Epidermal melanocyte (primary cell): ENCODE results near the gene CSF2.

Experiments used
- DNase-seq: peaks from one replicate; pipeline ENCODE4 v3.0.0; 2011; ENCODE audit warnings: low spot score; ENCODE audit not compliant: insufficient read length

Gene CSF2

DNA sequence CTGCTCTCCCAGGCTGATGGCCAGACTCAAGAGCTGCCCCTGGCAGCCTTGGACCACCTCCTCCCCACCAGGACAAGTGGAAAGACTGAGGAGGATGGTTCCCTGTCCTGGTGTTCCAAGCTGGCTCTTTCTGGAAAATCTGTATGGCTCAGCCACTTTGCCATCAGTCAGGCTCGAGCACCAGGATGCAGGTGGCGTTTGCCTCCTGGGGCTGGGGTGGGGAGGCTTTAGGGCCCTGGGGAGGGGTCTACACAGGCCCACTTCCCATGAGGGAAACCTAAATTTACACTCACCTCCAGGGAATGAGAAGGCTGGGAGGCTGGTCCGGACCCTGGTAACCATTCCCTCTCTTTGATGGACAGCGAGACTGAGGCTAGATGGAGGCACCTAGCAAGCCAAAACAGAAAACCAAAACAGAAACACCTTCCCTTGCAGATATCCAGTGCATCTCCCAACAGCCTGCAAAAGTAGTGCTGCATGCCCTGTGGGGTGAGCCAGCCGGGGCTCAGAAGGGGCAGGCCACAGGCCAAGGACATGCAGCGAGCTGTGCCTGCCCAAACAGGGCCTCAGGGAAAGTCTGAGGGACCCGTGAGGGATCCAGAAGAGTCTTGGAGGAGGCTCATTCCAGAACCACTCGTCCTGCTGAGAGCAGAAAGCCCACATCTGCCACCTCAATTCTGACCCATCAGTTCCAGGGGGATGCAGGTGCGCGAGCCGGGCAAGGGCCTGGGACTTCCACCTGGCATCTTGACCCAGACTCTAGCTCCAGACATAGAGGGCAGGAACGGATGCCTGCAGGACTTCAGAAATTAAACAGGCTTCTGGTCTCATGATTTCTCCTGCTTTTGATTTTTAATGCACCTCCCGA lies 5.4 kb upstream of the CSF2 start:
- DNase-seq: no peak

DNA sequence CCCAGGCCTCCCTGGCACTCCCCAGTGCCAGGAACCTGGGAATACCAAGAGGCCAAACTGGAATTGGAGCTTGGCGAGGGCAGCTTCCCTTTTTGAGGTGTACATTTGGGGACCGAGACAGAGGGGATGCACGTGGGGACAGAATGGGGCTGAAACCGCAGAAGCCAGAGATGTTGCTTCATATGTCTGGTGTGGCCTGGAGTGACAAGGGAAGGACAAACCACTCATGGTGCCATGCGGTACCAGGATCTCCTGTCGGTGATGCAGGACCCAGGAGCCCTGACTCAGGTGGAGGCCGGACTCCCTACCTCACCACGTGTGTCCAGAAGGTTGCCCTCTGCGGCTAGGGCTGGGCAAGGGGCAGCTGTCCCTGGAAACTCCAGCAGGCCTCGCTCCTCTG lies 4.0 kb upstream of the CSF2 start:
- DNase-seq: no peak

DNA sequence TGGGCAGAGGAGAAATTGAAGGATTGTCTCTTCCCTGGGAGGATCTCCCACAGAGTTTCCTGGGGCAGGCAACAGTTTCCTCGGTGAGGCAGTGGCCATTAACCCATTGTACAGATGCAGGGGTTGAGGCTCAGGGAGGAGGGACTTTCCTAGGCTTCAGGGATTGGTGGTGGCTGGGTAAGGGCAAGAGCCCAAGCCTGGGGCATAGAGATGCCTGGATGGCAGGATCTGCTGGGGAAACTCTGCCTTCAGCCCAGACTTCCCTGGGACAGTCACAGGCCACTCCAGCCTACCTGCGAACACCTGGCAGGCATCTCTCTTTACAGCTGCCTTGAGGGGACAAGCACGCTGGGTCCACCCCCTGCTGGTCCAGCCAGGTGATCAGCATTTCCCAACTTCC lies 3.6 kb upstream of the CSF2 start:
- no peak for DNase-seq

DNA sequence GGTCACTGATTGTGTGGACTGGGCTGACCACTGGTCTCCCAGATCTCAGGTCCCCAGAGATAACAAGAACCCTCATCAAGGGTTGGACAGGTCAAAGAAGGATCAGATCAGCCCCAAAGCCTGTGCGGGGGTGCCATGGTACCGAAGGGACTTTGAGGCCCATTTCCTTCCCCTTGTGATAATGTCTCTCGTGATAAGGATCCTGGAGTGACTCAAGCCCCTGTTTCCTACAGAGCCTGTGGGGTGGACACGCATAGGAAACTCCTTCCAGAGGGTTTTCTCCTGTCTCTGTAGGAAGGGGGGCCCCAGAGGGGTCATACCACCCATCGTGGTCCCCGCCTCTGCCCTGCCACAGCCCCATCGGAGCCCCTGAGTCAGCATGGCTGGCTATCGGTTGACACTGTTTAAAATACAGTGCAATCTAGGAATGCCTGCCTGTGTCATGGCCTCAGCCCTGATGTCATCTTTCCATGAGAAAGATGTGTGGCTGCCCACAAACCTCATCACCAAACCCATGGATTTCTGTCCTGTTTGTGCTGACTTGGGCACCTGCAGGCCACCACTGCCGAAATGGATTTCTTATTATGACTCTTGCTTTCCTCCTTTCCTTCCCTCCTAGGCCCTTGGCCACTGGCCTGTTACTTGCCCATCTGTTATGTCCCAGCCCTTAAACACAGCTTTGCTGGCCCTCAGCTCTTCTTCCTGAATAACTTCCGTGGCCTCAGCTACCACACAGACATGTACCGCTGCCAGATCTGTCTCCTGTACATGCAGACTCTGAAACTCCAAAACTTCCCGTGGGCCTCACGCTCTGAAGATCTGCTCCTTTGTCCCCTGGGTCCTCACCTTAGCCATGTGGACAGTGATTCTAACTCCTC lies 2.9 kb upstream of the CSF2 start:
- DNase-seq: no peak

DNA sequence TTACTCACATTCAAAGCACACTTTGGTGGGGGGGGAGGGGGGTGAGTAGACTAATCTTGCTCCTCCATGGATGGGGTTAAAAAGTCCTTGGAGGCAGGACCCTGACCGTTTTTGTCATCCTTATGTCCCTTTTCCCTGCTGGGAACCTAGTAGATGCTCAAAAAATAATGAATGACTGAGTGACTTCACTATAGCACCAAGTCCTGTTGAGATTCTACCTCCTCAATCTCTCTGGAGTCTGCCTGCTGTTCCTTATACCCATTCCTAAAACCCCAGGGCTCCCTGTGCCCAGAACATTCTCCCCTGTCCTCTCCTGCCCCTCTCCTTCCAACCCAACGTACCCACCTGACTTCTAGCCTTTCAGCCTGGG lies 2.3 kb upstream of the CSF2 start:
- DNase-seq: no peak

GRCh38 chr5:132072070-132072469 lies 1.5 kb upstream of the CSF2 start:
- no peak for DNase-seq

DNA sequence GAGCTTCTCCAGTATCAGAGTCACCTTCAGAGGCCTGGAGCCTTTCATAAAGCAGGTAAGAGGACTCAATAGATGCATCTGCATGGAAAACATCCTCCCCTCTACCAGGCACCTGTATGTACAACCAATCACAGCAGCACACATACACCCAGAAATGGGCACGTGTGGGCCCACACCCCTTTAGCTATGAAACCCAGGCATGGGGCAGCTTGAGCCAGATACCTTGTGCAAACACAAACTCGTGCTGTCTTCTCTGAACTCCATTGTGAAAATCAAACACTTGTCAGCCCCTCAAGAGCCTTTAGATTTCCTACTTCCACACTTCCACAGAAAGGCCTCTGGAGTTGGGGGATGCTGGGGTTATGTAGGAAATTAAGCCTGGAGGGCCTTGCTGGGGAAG lies 1.1 kb upstream of the CSF2 start:
- DNase-seq: no peak

DNA sequence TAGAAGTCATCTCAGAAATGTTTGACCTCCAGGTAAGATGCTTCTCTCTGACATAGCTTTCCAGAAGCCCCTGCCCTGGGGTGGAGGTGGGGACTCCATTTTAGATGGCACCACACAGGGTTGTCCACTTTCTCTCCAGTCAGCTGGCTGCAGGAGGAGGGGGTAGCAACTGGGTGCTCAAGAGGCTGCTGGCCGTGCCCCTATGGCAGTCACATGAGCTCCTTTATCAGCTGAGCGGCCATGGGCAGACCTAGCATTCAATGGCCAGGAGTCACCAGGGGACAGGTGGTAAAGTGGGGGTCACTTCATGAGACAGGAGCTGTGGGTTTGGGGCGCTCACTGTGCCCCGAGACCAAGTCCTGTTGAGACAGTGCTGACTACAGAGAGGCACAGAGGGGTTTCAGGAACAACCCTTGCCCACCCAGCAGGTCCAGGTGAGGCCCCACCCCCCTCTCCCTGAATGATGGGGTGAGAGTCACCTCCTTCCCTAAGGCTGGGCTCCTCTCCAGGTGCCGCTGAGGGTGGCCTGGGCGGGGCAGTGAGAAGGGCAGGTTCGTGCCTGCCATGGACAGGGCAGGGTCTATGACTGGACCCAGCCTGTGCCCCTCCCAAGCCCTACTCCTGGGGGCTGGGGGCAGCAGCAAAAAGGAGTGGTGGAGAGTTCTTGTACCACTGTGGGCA lies 642 bp downstream of the CSF2 start:
- no peak for DNase-seq

- no peak for DNase-seq
Observed at GRCh38 chr5:132074772-132075718, 1.5 kb downstream of the CSF2 start.

GRCh38 chr5:132075719-132076077 lies 2.1 kb downstream of the CSF2 start:
- no peak for DNase-seq

DNA sequence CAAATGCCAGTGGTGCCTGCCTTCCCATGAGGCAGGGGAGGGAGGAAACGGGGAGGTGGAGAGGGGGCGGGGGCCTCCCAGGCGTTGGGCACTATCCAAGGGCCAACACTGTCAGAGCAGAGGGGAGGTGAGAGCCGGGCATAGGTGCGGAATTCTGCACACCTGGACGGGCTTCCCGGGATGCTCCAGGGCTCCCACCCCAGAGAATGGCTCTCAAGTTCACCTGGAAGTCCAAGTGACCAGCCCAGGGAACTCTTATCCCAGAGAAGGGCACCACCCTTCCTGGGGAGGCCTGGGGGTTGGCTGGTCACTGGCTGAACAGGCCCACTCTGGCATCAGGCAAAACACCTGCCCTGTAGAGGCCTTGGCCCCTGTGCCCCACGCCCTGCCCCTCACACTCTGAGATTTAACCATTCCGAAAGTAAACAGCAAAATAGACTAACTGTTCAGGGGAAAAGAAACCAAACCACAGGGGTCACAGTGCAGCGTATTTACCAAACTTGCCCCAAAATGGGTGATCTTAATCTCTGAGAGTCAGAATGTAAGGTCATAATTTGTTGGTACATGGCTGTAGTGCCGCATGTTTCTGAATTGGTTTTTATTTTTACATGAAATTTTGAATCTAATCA lies 2.7 kb downstream of the CSF2 start:
- no peak for DNase-seq

DNA sequence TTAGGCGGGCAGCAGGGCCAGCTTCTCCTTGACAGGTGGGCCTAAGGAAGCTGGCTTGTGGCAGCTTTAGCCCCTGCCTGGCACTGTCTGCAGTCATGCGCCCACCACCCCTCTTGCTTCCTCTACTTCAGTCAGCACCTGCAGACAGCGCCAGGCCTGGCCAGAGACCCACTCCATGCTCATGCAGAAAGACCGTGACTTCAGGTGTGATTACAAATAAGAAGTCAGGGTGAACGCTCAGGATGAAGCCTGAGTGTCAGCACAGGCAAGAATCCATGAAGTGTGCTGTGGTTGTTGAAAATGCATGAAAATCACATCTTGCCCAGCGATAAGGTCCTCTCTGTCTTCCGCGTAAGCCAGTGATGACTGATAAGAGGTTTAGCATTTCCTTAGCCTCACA lies 3.4 kb downstream of the CSF2 start:
- no peak for DNase-seq

- no peak for DNase-seq
Observed at GRCh38 chr5:132079081-132079480, 5.5 kb downstream of the CSF2 start.

DNA sequence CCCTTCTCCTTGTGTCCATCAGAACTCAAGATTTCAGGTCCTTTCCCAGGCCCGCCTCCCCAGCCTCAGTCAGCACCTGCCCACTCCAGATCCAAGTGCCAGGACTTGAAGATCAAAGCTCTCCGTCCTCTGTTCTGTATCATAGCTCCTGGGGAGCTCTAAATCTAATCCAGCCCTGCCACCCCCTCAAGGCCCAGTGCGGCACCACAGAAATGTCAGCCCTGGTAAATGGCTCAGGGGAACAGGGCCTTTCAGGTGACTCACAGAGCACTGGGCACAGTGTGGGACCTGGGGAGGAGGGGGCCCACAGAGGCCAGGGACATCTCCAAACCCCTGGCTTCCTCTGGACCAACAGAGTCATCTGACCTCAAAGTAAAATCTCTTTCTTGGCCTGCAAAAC lies 6.0 kb downstream of the CSF2 start:
- no peak for DNase-seq

DNA sequence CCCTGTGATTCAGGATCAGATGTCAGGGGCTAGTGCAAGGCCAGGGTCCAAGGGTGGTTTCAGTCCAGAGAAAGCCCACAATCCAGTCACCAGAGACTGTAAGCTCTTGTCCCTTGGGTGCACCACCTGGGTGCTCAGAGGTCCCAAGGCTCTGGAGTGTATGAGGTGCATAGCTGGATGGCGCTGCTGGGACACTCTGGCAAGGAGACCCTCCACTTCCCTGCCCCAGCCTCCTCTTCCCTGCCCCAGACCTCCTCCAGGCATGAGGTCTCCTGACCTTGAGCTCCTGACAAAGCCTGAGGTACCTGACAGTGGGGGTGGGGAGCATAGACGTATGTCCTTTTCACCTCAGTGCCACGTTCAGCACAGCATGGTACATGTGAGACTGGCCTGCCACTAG lies 7.0 kb downstream of the CSF2 start:
- no peak for DNase-seq

GRCh38 chr5:132081458-132081857 lies 7.9 kb downstream of the CSF2 start:
- DNase-seq: no peak

DNA sequence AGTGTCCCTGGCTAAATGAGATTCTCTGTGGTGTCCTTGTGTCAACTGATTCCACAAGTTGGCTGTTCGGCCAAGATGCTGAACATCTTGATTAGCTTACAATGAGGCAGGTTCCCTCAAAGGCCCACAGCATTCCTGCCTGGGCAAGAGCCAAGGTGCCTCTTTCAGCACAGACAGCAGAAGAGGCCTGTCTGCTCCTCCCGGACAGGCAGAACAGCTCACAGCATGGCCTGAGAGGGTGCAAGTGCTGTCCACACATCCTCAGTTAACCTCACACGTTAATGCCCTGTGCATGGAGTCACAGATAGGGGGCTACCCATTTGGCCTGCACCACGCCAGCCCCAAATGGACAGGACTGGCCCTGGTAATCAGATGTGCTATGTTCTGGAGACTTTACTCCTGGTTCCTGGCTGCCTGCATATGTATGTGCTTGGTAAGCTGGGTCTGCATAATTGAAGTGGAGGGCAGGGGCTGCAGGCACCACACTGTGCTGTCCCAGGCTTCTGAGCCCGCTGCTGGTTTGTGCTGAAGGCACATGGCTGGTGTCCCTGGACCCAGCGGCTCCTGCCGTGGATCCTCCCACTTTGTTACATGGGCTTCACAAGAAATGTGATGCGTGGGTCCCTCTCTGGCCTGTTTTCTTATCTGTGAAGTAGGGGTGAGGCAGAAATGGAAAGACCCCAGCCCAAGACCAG lies 8.9 kb downstream of the CSF2 start:
- no peak for DNase-seq

DNA sequence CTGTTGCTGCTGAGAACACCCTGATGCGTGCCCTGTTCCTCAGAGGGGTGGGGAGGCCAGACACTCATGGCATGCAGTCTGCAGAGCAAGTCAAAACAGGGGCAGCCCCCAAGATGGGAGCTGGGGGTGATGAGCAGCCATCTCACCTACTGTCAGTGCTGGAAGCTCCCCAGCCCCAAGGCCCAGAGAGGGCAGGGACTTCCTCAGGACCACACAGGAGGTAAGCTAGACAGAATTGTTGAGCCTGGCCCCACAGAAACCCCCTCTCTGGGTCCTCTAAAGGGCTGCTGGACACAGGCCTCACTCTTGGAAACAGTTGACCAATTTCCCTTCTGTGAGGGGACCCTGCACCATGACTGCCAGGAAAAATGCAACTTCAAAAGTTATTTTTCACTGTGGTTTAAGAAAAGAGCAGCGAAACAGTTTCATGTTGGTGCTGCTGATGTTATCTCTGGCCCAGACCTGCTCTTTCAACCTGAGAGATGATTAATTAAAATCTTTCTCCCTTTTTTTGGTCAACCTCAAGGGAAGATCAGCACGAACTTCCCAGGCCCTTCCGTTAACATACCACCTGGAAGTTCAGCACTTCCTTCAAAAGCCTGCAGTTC lies 9.6 kb downstream of the CSF2 start:
- no peak for DNase-seq

DNA sequence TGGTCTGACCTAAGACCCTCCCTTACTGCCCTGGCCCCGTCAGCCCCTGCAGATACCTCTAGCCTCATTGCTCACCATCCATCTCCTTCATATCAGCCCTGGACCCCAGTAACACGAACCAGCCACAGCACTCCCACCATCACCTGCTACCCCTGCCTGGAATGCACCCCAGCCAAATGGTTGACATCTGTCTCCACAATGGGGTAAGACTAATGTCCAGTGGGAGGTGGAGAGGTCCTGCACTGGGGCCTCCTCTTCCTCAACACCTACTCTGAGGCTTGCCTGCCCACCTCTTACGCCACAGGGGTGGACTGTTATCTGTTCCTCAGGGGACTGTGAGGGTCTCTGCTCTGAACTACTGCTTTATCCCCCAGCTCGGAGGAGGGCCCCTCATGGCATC lies 12.1 kb downstream of the CSF2 start:
- no peak for DNase-seq
